NOMO-1 (cell line): Measurements from ENCODE around the gene PWWP3B.
"Not testable (repeated sequence)": the region's sequence is repeated elsewhere in the genome, so short reads cannot be mapped to it uniquely, and the experiment has no call there.

ENCODE experiments used
- DNase-seq, 2 experiments: peaks; one replicate each; lab custom pipeline; 2025; ENCODE audit not compliant: unreplicated experiment in 2 of 2; lab: John Stamatoyannopoulos, UW

Gene PWWP3B

GRCh38 chrX:106168107-106168506, at the start of gene PWWP3B:
Gene PWWP3B, plus strand, starts transcription at chrX:106168305. Its CDS starts 37,128 bp downstream, at chrX:106205433.
- no peak for DNase-seq

GRCh38 chrX:106139048-106139447, 29.1 kb upstream of the PWWP3B start:
- DNase-seq = no peak

- DNase-seq = no peak
These were observed 23.1 kb upstream of the PWWP3B start for GRCh38 chrX:106144755-106145639.

GRCh38 chrX:106150701-106151100, 17.4 kb upstream of the PWWP3B start:
- DNase-seq = no peak

- DNase-seq = no peak
These were observed 8.2 kb upstream of the PWWP3B start for GRCh38 chrX:106159861-106160282.

GRCh38 chrX:106170318-106170717, 2.2 kb downstream of the PWWP3B start:
- no peak for DNase-seq

- no peak for DNase-seq
These were observed 3.3 kb downstream of the PWWP3B start for GRCh38 chrX:106171293-106171820.

- no peak for DNase-seq
These were observed 9.2 kb downstream of the PWWP3B start for GRCh38 chrX:106177106-106177981.

GRCh38 chrX:106177982-106178321, 9.8 kb downstream of the PWWP3B start:
- DNase-seq = no peak

GRCh38 chrX:106178826-106179225, 10.7 kb downstream of the PWWP3B start:
- DNase-seq = no peak

- DNase-seq = not testable (repeated sequence)
These were observed 15.6 kb downstream of the PWWP3B start for GRCh38 chrX:106183685-106184084.

- no peak for DNase-seq
These were observed 33.5 kb downstream of the PWWP3B start for GRCh38 chrX:106201502-106202178.

- no peak for DNase-seq
These were observed 35.2 kb downstream of the PWWP3B start for GRCh38 chrX:106203315-106203714.

- DNase-seq = no peak
These were observed 40.0 kb downstream of the PWWP3B start for GRCh38 chrX:106208154-106208553.
